ENCODE data around the gene CCSER1.

GRCh38 chr4:90727938-90728337 lies 600.7 kb downstream of the CCSER1 start:
- TF ChIP-seq POLR2A (IDR thresholded peaks at IDR 0.05) (no peak), CTCF (IDR thresholded peaks at IDR 0.05) (no peak)
